Activated CD8-positive, alpha-beta memory T cell treated with anti-CD3 and anti-CD28 coated beads for 1 hour (primary cell): ENCODE results near the gene CYP2F1.
"Not testable (repeated sequence)": the region's sequence is repeated elsewhere in the genome, so short reads cannot be mapped to it uniquely, and the experiment has no call there.

Experiments used
- DNase-seq, 2 donors: peaks; one replicate each; pipeline ENCODE4 v3.0.0-alpha.2; 2020; ENCODE audit warnings: low read depth in 1 of 2; ENCODE audit errors: extremely low read depth in 1 of 2

Gene CYP2F1

DNA sequence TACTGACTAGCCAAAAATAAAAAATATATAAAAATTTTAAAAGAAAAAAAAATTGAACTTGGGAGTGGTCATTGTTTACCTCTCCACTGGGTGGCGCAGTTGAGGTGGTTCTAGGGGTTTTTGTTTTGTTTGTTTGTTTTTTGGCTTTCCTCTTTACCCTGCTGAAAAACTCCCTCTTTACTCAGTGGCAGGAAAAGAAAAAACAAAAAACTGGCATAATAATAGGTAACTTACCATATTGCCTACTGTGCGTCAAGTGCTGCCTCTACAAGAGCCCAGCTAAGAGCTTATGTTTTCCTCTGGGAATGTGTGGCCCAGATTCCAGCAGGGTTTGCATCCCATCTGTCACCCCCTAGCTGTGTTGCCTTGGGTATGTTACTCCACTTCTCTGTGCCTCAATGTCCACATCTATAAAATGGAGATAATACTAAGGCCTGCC, 12.6 kb downstream of the CYP2F1 start:
- DNase-seq = peak in 1 of 2 donors; percentile 36

DNA sequence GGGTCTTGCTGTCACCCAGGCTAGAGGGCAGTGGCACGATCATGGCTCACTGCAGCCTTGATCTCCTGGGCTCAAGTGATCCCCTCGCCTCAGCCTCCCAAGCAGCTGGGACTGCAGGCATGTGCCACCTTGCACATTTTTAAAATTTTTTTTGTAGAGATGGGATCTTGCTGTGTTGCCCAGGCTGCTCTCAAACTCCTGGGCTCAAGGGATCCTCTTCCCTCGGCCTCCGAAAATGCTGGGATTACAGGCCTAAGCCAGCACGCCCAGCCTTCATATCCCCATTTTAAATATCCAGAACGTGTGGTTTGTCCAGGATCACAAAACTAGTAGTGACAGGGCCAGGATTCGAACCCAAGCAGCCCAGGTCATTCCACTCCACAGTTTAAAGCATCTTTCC, 13.1 kb downstream of the CYP2F1 start:
- not testable (repeated sequence) for DNase-seq

DNA sequence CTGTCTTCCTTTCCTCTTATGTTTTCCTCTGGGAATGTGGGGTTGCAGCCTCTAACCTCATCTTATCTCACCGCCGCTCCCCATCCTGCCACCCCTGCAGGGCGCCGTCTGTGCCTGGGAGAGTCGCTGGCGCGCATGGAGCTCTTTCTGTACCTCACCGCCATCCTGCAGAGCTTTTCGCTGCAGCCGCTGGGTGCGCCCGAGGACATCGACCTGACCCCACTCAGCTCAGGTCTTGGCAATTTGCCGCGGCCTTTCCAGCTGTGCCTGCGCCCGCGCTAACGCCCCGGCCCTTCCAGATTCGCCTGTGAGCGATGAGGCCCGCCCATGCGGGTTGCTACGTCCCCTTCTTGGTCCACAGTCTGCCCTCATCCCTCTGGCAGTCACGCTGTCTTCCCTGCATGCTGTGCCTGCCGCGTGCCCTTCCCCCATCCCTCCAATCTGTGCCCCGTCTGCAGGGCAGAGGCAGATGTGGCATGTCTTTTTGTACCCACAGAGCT, 13.6 kb downstream of the CYP2F1 start:
- DNase-seq = peak; percentile 31 to 60

DNA sequence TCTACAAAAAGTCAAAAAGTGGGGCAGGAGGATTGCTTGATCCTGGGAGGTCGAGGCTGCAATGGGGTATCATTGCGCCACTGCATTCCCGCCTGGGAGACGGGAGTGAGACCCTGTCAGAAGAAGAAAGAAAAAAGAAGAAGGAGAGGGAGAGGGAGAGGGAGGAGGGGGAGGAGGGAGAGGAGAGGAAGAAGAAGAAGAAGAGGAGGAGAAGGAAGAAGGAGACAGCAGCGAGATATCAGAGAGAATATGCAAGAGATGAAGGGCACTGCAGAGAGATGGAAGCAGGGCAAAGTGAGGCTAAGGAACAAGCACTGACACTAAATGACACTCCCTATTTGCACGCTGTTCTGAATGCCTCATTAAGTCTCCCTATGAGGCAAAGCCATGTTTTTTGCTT, 14.5 kb downstream of the CYP2F1 start:
- no peak for DNase-seq

DNA sequence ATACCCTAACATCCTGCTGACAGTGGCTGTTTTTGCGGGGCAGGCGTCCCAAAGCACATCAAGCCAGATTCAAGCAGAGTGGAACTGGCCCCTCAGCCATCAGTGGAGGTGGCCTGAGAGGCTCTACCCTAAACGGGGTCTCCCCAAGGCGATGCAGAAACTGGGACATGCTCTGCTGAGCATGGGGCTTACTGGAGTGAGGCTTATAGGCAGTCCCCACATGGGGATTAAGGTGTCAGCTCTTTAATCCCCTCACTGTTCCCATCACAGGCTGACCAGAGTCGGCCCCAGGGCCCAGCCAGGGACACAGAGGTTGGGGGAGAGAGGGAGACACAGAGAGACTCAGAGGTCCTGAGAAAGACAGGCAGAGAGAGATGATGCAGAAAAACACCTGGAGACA, 17.0 kb downstream of the CYP2F1 start:
- DNase-seq = no peak

DNA sequence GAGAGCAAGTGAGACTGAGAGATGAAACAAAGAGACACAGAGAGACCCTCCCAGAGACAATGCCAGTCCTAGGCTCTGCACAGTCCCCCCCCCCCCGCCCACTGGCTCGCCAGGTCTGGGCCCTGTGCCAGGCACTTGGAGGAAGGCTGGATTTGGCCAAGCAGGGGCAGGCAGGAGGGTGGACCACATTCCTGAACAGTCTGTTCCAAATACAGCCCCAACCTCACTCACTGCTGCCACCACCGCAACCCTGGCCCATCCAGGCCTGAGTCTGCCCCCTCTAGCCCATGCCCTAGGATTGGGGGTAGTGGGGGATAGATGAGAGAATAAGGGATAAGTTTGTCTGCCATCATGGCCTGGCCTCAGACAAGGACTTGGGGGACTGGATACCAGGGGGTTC, 19.0 kb downstream of the CYP2F1 start:
- DNase-seq = no peak

DNA sequence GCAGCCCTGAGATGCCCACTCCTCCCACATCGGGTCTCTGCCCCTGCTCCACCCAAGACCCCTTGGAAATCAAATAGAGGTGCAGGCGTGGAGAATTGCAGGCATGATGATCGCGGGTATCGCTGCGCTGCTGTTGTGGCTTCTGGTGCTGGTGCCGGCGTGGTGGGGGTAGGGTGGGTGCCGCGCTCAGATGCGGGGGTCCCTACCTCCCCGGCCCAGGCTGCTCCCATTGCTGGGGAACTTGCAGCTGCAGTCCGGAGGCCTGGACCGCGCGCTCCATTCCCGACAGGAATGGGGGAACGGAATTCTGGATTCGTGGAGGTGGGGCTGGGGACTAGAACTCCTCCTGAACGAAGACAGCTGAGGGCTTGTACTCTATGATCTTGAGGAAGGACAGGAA, 20.4 kb downstream of the CYP2F1 start:
- no peak for DNase-seq

DNA sequence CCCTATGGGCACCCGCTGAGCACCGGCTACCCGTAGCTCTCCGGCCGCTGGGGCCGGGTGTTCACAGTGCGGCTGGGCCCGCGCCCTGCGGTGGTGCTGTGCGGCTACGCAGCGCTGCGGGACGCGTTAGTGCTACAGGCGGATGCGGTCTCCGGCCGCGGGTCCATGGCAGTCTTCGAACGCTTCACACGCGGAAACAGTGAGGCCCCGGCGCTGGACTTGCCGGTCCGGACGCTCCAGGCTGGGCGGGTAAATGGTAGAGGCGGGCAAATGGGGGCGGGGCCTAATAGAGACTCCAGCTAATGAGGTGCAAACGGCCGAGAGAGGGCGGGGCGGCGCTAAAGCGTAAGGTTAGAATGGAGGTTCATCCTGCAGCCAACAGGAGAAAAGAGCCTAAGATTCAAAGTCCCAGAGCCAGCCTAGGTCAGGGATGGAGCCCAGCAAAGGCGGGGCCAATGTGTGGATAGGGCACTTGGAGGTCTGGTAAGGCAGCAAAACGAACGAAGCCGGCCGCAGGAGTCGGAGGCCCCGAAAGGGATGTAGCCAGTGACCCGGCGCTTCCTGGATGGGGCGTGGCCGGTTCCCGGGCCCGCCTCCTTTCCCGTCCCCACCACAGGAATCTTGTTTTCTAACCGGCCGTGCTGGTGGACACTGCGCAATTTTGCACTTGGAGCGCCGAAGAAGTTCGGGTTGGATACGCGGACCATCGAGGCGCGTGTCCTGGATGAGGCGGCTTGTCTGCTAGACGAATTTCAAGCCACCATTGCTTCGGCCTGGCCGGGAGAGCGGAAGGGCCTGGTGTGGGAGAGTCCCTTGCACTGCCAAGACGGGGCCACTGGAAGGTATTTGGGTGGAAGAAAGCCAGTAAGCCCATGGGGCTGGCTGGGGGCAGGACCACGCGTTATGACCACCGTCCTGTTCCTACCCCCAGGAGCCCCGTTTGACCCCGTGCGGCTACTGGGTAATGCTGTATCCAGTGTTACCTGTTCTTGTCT, 21.5 kb downstream of the CYP2F1 start:
- peak in 1 of 2 donors; percentile 21 for DNase-seq

DNA sequence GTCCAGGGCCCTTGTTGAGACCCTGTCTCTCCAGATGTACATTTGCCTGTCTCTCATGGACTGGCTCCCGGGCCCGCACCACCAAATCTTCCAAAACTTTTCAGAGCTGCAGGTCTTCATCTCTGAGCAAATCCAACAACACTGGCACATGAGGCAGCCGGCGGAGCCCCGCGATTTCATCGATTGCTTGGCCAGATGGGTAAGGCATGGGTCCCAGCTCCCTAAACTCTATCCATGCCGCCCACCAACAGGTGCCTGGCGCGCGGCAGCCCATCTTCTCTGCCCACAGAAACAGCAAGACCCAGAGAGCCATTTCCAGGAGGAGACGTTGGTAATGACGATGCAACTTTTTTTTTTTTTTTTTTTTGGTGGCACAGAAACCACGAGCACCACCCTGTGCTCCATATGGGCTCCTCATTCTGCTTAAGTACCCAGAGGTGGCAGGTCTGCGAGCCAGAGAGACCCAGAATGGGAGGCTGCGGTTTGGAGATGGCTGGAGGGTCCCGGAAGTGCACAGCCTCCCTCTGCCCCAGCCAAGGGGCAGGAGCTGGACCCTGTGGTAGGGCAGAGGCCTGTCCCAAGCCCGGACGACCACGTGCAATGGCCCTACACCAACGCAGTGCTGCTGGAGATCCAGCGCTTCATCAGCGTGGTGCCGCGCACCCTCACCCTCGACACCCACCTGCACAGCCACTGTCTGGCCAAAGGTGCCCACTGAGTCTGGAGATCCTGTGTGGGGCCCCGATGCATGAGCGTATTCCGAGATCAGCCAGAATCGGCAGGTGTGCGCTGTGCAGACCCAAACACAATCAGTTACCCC, 22.6 kb downstream of the CYP2F1 start:
- no peak for DNase-seq

DNA sequence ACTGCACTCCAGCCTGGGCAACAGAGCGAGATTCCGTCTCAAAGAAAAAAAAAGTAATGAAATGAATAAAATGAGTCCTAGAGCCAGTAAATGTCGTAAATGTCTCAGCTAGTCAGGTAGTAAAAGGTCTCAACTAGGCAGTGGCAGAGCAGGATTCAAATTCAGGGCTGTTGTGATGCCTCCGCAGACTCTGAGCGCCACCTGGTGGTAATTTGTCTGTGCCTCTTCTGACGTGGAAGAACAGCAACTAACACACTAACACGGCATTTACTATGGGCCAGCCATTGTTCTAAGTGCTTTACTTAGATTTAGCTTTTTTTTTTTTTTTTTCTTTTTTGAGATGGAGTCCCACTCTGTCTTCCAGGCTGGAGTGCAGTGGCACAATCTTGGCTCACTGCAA, 30.2 kb downstream of the CYP2F1 start:
- peak; percentile 77 to 78 for DNase-seq

DNA sequence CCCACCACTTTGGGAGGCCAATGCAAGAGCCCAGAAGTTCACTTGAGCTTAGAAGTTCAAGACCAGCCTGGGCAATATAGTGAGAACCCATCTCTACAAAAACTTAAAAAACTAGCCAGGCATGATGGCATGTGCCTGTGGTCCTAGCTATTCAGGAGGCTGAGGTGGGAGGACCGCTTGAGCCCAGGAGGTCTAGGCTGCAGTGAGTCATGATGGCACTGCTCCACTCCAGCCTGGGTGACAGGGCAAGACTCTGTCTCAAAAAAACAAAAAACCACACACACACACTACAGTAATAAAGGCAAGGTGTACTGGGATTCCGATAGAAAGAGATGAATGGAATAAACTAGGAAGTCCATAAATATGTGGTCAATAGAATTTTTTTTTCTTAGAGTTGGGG, 35.6 kb downstream of the CYP2F1 start:
- DNase-seq = no peak

DNA sequence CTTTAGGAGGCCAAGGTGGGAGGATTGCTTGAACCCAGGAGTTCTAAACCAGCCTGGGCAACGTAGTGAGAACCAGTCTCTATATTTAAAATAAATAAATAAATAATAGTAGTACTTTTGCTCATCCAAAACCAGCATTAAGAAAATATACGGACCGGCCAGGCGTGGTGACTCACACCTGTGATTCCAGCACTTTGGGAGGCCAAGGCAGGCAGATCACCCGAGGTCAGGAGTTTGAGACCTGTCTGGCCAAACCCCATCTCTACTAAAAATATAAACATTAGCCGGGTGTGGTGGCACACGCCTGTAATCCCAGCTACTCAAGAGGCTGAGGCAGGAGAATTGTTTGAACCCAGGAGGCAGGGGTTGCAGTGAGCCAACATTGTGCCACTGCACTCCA, 36.8 kb downstream of the CYP2F1 start:
- DNase-seq = not testable (repeated sequence)

DNA sequence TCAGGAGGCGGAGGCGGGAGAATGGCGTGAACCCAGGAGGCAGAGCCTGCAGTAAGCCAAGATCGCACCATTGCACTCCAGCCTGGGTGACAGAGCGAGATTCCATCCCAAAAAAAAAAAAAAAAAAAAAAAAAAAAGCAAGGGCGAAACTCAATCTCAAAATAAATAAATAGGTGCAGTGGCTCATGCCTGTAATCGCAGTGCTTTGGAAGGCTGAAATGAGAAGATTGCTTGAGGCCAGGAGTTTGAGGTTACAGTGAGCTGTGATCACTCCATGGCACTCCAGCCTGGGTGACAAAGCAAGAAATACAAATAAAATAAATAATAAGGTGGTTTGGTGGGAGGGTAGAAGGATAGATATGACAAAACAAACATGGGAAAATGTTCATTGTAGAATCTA, 39.8 kb downstream of the CYP2F1 start:
- no peak for DNase-seq

DNA sequence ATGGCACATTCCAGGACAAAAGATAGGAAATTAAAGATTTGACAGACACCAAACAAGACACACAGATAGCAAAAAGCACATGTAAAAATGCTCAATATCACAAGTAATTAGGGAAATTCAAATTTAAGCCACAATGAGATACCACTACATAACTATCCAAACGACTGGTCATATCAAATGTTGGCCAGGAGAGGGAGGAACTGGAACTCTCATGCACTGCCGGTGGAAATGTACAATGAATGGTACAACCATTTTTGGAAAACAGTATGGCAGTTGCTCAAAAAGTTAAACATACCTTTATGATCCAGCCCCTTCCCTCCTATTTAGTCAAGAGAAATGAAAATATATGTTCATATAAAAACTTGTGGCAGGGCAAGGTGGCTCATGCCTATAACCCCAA, 42.0 kb downstream of the CYP2F1 start:
- DNase-seq = no peak

DNA sequence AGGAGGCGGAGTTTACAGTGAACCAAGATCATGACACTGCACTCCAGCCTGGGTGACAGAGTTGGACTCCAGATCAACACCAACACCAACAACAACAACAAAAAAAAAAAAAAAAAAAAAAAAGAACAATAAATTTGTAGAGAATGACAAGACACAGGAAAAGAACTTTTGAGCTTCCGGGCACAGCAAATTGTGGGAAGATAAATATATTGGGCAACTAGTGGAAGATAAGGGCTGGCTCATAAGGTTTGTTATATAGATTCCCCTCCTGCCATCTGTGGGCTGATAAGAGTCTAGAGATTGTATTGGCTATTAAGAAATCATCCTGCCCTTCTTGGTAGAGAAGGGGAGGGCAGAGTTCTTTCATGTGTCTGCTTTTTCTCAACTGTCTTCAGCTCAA, 45.6 kb downstream of the CYP2F1 start:
- DNase-seq = no peak

DNA sequence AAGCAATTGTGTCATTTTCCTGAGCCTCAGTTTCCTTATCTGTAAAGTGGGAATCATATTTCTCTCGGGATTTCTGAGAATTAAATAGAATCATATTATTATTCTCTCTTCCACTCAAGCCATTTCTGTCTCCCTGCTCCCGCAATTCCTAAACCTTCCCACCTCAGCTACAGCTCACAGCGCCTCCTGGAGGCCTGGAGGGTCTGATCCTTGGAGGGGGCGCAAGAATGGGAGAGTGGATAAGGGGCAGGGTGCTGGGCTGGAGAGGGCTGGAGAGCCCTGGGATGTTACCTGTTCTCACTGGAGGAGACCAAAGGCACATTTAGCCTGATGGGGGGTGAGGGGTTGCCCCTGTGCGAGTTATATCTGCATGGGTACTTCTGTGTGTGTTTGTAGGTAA, 47.7 kb downstream of the CYP2F1 start:
- no peak for DNase-seq

DNA sequence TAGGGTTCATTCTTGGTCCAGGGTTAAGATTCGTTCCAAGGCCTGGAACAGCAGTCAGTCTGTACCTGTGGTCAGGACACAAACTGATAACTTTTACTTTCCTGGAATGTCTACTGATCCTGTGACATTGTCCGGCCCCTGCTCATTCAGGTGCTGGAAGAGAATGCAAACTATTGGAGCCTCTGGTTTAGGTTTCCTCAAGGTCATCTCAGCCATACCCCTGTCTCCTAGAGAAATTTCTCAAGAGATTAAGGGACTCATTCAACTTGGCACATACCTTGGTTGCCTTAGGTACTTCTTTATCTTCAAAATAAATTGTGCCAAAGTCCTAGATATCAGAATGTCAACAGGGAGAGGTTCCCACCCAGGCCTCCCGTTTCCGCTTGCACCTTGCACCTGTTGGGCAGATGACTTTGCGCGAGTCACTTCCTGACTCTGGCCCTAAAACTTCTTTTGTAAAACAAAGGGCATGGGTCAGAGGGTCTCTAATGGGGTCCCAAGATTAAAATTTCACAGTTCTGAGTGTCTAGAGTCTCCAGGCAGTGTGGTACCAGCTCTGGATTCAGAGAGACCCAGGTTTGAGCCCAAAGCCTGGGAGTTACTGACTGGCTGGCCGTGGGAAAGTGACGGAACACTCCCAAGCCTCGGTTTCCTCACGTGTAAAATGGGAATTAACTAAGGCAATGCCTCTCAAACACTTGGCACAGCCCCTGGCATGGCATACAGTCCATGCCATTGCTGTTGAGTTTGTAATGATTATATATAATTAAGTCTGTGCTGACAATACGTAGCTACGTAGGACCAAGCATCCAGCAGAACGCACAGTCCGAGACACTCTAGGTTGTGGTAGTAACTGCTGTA, 52.9 kb downstream of the CYP2F1 start:
- no peak for DNase-seq

DNA sequence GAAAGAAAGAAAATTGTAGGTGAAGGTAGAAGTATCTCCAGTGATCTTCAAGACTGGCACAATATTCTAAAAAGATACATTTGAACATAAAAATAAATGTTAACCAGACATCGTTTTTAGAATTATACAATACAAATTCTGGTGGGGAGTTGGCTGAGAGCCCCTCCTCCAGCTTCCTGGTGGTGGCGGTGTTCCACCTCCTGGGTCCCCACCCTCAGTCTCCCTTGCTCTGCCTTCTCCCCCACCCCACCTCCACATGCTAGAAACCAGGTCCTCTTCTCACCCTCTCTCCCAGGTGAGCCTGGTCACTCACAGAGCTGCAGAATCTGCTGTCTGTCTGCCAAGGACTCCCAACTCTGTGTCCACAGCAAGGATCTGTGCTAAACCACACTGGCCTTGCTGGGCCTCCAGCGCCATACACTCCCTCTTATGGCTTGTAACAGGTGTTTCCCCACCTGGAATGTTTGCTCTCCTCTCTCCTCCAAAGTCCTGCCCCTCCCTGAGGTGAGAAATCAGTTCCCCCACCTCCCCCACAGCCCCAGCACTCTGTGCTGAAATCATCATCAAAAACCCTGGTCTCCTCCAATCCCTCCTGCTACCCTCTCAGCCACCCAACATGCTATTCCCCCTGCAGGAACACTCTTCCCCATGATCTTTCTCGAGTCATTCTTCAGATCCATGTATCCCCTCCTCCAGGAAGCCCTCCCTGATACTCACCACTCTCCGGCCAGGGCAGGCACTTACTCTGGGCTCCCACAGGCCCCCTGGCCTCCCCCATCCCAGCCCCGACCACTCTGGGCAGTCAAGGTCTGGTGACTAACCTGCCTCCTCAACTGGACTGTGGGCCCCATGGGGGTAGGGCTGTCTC, 58.3 kb downstream of the CYP2F1 start:
- no peak for DNase-seq

DNA sequence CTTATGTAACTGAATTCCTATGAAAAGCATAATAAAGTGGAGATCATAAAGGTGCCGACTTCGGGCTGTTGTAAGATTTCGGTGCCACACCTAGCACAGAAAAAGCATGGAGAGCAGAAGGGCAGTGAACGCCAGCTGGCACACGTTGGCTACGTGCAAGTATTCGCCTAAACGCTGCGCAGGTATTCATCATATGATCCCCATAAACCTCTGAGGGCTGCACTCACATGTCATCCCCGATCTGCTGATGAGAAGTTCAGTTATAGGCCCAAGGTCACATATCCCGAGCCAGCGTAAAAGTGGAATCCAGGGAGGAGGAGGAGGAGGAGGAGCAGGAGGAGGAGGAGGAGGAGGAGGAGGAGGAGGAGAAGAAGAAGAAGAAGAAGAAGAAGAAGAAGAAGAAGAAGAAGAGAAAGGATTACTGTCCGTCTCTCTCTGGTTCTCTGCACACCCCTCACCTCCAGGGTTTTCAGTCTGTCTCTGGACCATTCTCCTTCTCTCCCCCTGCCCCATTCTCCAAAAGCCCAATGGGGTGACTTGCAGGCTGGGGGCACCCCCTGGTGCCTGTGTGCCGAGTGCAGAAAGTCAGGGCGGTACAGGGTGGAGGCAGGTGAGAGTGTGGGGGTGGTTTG, 60.2 kb downstream of the CYP2F1 start:
- no peak for DNase-seq
